Measurements from ENCODE around the gene NAALADL2. TPM values are rescaled to one million over a fixed set of nuclear protein-coding genes. Genes with fewer than 3 reads are reported as not detected.

The NAALADL2 gene
- total and polyA plus RNA-seq, 2 of the 8 experiments (the other 6 are each of a cell fraction or from before 2014, with no cell fraction given): 0.12 to 0.22 TPM

GRCh38 chr3:175176556-175176955, 317.4 kb downstream of the NAALADL2 start:
- no peak overlapping the region for H3K9ac ChIP-seq (replicated peaks in 1 of 4; ENCODE audit: extremely low read depth in 1 of 4, low read depth in 3 of 4, low read length in 3 of 4)
- DNase-seq (ENCODE audit: low read depth in 1 of 2, low spot score in 2 of 2) (no peak), FAIRE-seq (no peak)
- H4K20me1 ChIP-seq (replicated peaks in 1 of 2; ENCODE audit: control insufficient read depth in 1 of 2, insufficient read depth in 2 of 2, low read length in 2 of 2): no peaks in the 10 kb centered on the region
- H3K23ac ChIP-seq (ENCODE audit: insufficient read length): no peak overlapping the region
- 0 out of 2 replicates have a peak overlapping the region, but pooled peaks have one; percentile 0 for H2AFZ ChIP-seq (ENCODE audit: low read length)
- no peak overlapping the region for H2BK12ac ChIP-seq (ENCODE audit: low read depth, low read length)
- ChIA-PET CTCF (ENCODE audit: partially characterized antibody) (no interaction called here), POLR2A (ENCODE audit: partially characterized antibody) (no interaction called here)
- H3K79me2 ChIP-seq (ENCODE audit: control insufficient read depth in 1 of 2, insufficient read depth in 2 of 2, low read length in 2 of 2): no peaks in the 10 kb centered on the region
- no peaks in the 10 kb centered on the region for H3K27me3 ChIP-seq (replicated peaks in 1 of 4; ENCODE audit: control insufficient read depth in 3 of 4, extremely low read depth in 1 of 4, insufficient read depth in 3 of 4, low read length in 3 of 4)
- no peak overlapping the region for H3K4ac ChIP-seq (replicated peaks; ENCODE audit: insufficient read length, low read depth, low read length)
- no peak overlapping the region for H2BK120ac ChIP-seq (replicated peaks; ENCODE audit: low read depth, low read length)
- H3K4me1 ChIP-seq (replicated peaks in 1 of 4; ENCODE audit: control insufficient read depth in 3 of 4, insufficient read depth in 4 of 4, low read length in 3 of 4): no peaks in the 10 kb centered on the region
- no peaks in the 10 kb centered on the region for H3K9me3 ChIP-seq (ENCODE audit: insufficient read depth in 2 of 2, low read depth in 1 of 2, low read length in 1 of 2)
- no peak overlapping the region for H3K56ac ChIP-seq (replicated peaks; ENCODE audit: insufficient read length, low read depth, low read length)
- H3K27ac ChIP-seq (ENCODE audit: low read depth, low read length): no peak overlapping the region
- no peaks in the 10 kb centered on the region for H3K36me3 ChIP-seq (ENCODE audit: control insufficient read depth in 2 of 4, insufficient read depth in 4 of 4, low read length in 3 of 4)
- WGBS, 2 experiments (ENCODE audit: extremely low coverage in 1 of 2, insufficient coverage in 1 of 2, insufficient read length in 1 of 2, insufficient replicate concordance in 2 of 2, low coverage in 1 of 2, low lambda C conversion rate in 2 of 2, missing lambda C conversion rate in 1 of 2): 84% methylated on average over 3 of the region's 3 CpGs; no CpG with 5 or more reads in 1 of the 2 experiments
- H3K79me1 ChIP-seq (ENCODE audit: low read depth, low read length): no peaks in the 10 kb centered on the region
- H3K18ac ChIP-seq (ENCODE audit: extremely low read depth, low read length): no peak overlapping the region
- no peak overlapping the region for H4K5ac ChIP-seq (ENCODE audit: insufficient read length, low read depth, low read length)
- H3K23me2 ChIP-seq (ENCODE audit: low read depth, low read length): no peaks in the 10 kb centered on the region
- H2BK15ac ChIP-seq (ENCODE audit: low read length): no peak overlapping the region
- no peak overlapping the region for H2BK5ac ChIP-seq (ENCODE audit: low read depth, low read length)
- H2AK5ac ChIP-seq (ENCODE audit: low read depth, low read length): no peak overlapping the region
- no peak overlapping the region for H3K4me3 ChIP-seq (ENCODE audit: extremely low read depth in 1 of 4, insufficient read depth in 2 of 4, low read depth in 3 of 4, low read length in 4 of 4)
- no peak overlapping the region for H4K91ac ChIP-seq (replicated peaks; ENCODE audit: insufficient read length, low read length)
- TF ChIP-seq ATF2 (IDR thresholded peaks at IDR 0.05; ENCODE audit: low read length) (no peak), PHF8 (conservative IDR thresholded peaks at IDR 0.05; ENCODE audit: low read depth, low read length) (no peak), BCL11A (IDR thresholded peaks at IDR 0.05; ENCODE audit: low read depth in 2 of 2, low read length in 2 of 2) (no peak), KDM4A (IDR thresholded peaks at IDR 0.05; ENCODE audit: low read depth, low read length, severe bottlenecking) (no peak), CBX5 (IDR thresholded peaks at IDR 0.05; ENCODE audit: low read depth, low read length) (no peak), BACH1 (IDR thresholded peaks at IDR 0.05; ENCODE audit: low read length) (no peak), NANOG (IDR thresholded peaks at IDR 0.05; ENCODE audit: insufficient read depth, low read depth, low read length, poor library complexity, severe bottlenecking) (no peak), USF2 (IDR thresholded peaks at IDR 0.05; ENCODE audit: low read length) (no peak), KDM1A (IDR thresholded peaks at IDR 0.05; ENCODE audit: borderline replicate concordance, low read length) (no peak)
- H2BK20ac ChIP-seq (ENCODE audit: low read length): no peak overlapping the region
- H3K4me2 ChIP-seq (ENCODE audit: insufficient read depth in 1 of 2, low read depth in 2 of 2, low read length in 2 of 2): no peak overlapping the region
- H4K8ac ChIP-seq (ENCODE audit: extremely low read depth, insufficient read depth, low read length): no peak overlapping the region
- H3K14ac ChIP-seq (ENCODE audit: insufficient read length): no peak overlapping the region
